ENCODE measurements around the gene NXF2B.
"Not testable (repeated sequence)": the region's sequence is repeated elsewhere in the genome, so short reads cannot be mapped to it uniquely, and the experiment has no call there.

NXF2B gene

GRCh38 chrX:102439908-102440307 is at the start of gene NXF2B:
Gene NXF2B, minus strand, starts transcription at chrX:102440008. Its CDS starts 59,972 bp downstream, at chrX:102380036.
- not testable (repeated sequence) for DNase-seq

- not testable (repeated sequence) for DNase-seq
Measured at GRCh38 chrX:102478765-102479164, 39.0 kb upstream of the NXF2B start.

- not testable (repeated sequence) for DNase-seq
Measured at GRCh38 chrX:102471762-102472220, 32.0 kb upstream of the NXF2B start, which contains the start of gene TCP11X2. Gene TCP11X2, minus strand, starts transcription at chrX:102471812.

- DNase-seq = not testable (repeated sequence)
Measured at GRCh38 chrX:102470215-102470614, 30.4 kb upstream of the NXF2B start.

GRCh38 chrX:102458615-102459014 is 18.8 kb upstream of the NXF2B start:
- not testable (repeated sequence) for DNase-seq

GRCh38 chrX:102414493-102414892 is 25.3 kb downstream of the NXF2B start:
- not testable (repeated sequence) for DNase-seq

- DNase-seq = peak; percentile 25 to 56
Measured at GRCh38 chrX:102345916-102346315, 93.9 kb downstream of the NXF2B start.

GRCh38 chrX:102341867-102342266 is 97.9 kb downstream of the NXF2B start:
- DNase-seq = no peak

GRCh38 chrX:102339312-102340298 is 100.2 kb downstream of the NXF2B start:
- peak in 1 of 2 donors; percentile 52 for DNase-seq

- no peak for DNase-seq
Measured at GRCh38 chrX:102338162-102338561, 101.6 kb downstream of the NXF2B start.
